GM23338 (cell line): ENCODE results near the gene VBP1. TPM values are rescaled to one million over a fixed set of nuclear protein-coding genes. Genes with fewer than 3 reads are reported as not detected.
A peak's percentile ranks its signal among the peaks of the same experiment; 100 is the strongest.

Source experiments
- ATAC-seq: fragments of 200-7000 bp; cut with Tn5 transposase; 3 replicates; pipeline ENCODE4 v1.9.1; 2020
- DNase-seq: peaks from one replicate; pipeline ENCODE4 v3.0.0-alpha.2; 2015; ENCODE audit warnings: low spot score
- H2AFZ ChIP-seq: fragments of 200-600 bp; sonication (generic); 2 replicates; pipeline ENCODE4 v1.8.0; 2016; ENCODE audit warnings: antibody characterized with exemption, mild to moderate bottlenecking, moderate library complexity
- H3F3A ChIP-seq: fragments of 200-600 bp; sonication (generic); replicated peaks from 2 replicates; pipeline ENCODE4 v1.8.0; 2017; ENCODE audit warnings: antibody characterized with exemption, mixed run types, low read depth
- H3K27ac ChIP-seq: fragments of 200-600 bp; sonication (generic); 2 replicates; pipeline ENCODE4 v1.6.1; 2016; ENCODE audit warnings: low read depth
- H3K27me3 ChIP-seq: fragments of 200-600 bp; sonication (generic); 2 replicates; pipeline ENCODE4 v1.8.0; 2016; ENCODE audit warnings: mild to moderate bottlenecking, mixed run types, moderate library complexity; ENCODE audit not compliant: insufficient read depth
- H3K36me3 ChIP-seq: fragments of 200-600 bp; sonication (generic); 2 replicates; pipeline ENCODE4 v1.8.0; 2016; ENCODE audit warnings: mild to moderate bottlenecking; ENCODE audit not compliant: insufficient read depth
- H3K4me1 ChIP-seq: fragments of 200-600 bp; sonication (generic); 2 replicates; pipeline ENCODE4 v1.8.0; 2016; ENCODE audit warnings: mild to moderate bottlenecking, moderate library complexity; ENCODE audit not compliant: insufficient read depth
- H3K4me2 ChIP-seq: fragments of 200-600 bp; sonication (generic); 2 replicates; pipeline ENCODE4 v1.7.1; 2017; ENCODE audit warnings: mixed run types
- H3K4me3 ChIP-seq: fragments of 200-600 bp; sonication (generic); 2 replicates; pipeline ENCODE4 v1.6.1; 2016; ENCODE audit warnings: mixed run types
- H3K79me2 ChIP-seq: fragments of 200-600 bp; sonication (generic); replicated peaks from 2 replicates; pipeline ENCODE4 v1.8.0; 2017; ENCODE audit warnings: mild to moderate bottlenecking; ENCODE audit not compliant: insufficient read depth
- H3K9me2 ChIP-seq: fragments of 200-600 bp; sonication (generic); 2 replicates; pipeline ENCODE4 v1.8.0; 2017; ENCODE audit not compliant: insufficient read depth
- H4K20me1 ChIP-seq: fragments of 200-600 bp; sonication (generic); replicated peaks from 2 replicates; pipeline ENCODE4 v1.8.0; 2017; ENCODE audit warnings: mild to moderate bottlenecking; ENCODE audit not compliant: insufficient read depth
- H3K27ac Mint-ChIP-seq: 2 replicates; pipeline ENCODE4 v1.8.0; 2020; ENCODE audit warnings: inconsistent platforms, mild to moderate bottlenecking, moderate library complexity, mixed read lengths
- H3K27me3 Mint-ChIP-seq: 3 replicates; pipeline ENCODE4 v1.8.0; 2022; ENCODE audit warnings: low read depth, mild to moderate bottlenecking, moderate library complexity, mixed read lengths, inconsistent platforms; ENCODE audit not compliant: insufficient read depth, poor library complexity
- H3K36me3 Mint-ChIP-seq: 3 replicates; pipeline ENCODE4 v1.8.0; 2021; ENCODE audit warnings: low read depth, mild to moderate bottlenecking, inconsistent platforms, moderate library complexity, mixed read lengths
- H3K4me1 Mint-ChIP-seq: 3 replicates; pipeline ENCODE4 v1.8.0; 2020; ENCODE audit warnings: mild to moderate bottlenecking, inconsistent platforms, mixed read lengths
- H3K4me3 Mint-ChIP-seq: 3 replicates; pipeline ENCODE4 v1.8.0; 2021; ENCODE audit warnings: moderate library complexity, mild to moderate bottlenecking, inconsistent platforms, mixed read lengths
- H3K9me3 Mint-ChIP-seq: 3 replicates; pipeline ENCODE4 v1.8.0; 2020; ENCODE audit warnings: moderate library complexity, mild to moderate bottlenecking, inconsistent platforms, mixed read lengths
- CREB1 ChIP-seq: fragments of 250-450 bp; sonication (Bioruptor Pico); IDR thresholded peaks from 2 replicates; pipeline ENCODE4 v1.5.0; 2020; ENCODE audit warnings: low read depth, mild to moderate bottlenecking, moderate library complexity
- EZH2 ChIP-seq: fragments of 200-600 bp; sonication (generic); IDR thresholded peaks from one replicate; pipeline ENCODE4 v1.8.0; 2017; ENCODE audit warnings: antibody characterized with exemption, mild to moderate bottlenecking, low read depth; ENCODE audit not compliant: unreplicated experiment
- EZH2phosphoT487 ChIP-seq: fragments of 200-600 bp; sonication (generic); IDR thresholded peaks from one replicate; pipeline ENCODE4 v1.8.1; 2018; ENCODE audit warnings: antibody characterized with exemption; ENCODE audit not compliant: unreplicated experiment
- JUNB ChIP-seq: IDR thresholded peaks from one replicate; pipeline ENCODE4 v1.6.1; 2016; ENCODE audit warnings: antibody characterized with exemption; ENCODE audit not compliant: unreplicated experiment
- NANOG ChIP-seq: IDR thresholded peaks from 2 replicates; pipeline ENCODE4 v1.6.1; 2016; ENCODE audit warnings: antibody characterized with exemption, borderline replicate concordance
- POLR2AphosphoS5 ChIP-seq: IDR thresholded peaks from 2 replicates; pipeline ENCODE4 v1.6.1; 2016; ENCODE audit warnings: antibody characterized with exemption, low read depth
- STAT1 ChIP-seq: IDR thresholded peaks from one replicate; pipeline ENCODE4 v1.6.1; 2016; ENCODE audit warnings: antibody characterized with exemption; ENCODE audit not compliant: unreplicated experiment
- ZNF114 ChIP-seq: fragments of 250-450 bp; sonication (Bioruptor Pico); IDR thresholded peaks from 2 replicates; pipeline ENCODE4 v1.5.0; 2020; ENCODE audit warnings: mild to moderate bottlenecking, moderate library complexity
- ZNF331 ChIP-seq: fragments of 250-450 bp; sonication (Bioruptor Pico); IDR thresholded peaks from 2 replicates; pipeline ENCODE4 v1.5.0; 2020; ENCODE audit warnings: low read depth, mild to moderate bottlenecking, moderate library complexity
- polyA plus RNA-seq: library from polyadenylated mRNA; unstranded; fragments of >200 nt; fragmentation: Nextera tagmentation; extraction: Ambion mirVana; gene quantifications from 2 replicates; pipeline ENCODE4 v1.2.1, GENCODE V29; 2016
- total RNA-seq: library from RNA; depleted of rRNA; stranded (reverse); fragments of >200 nt; shearing (Covaris generic); gene quantifications from 2 replicates; pipeline ENCODE4 v1.2.3, GENCODE V29; 2014
- TF ChIP-seq, protein P1 (sequence below), 2 experiments: fragments of 200-600 bp in 1 of 2; sonication (generic) in 1 of 2; conservative IDR thresholded peaks; 2 replicates each; pipeline versions ENCODE4 v1.5.1 to v1.6.1; 2016 to 2017; ENCODE audit warnings: antibody characterized with exemption in 2 of 2, low read depth in 2 of 2, mild to moderate bottlenecking in 2 of 2, moderate library complexity in 1 of 2
- TF ChIP-seq, protein P2 (sequence below): fragments of 250-450 bp; sonication (Bioruptor Pico); IDR thresholded peaks from 2 replicates; pipeline ENCODE4 v1.5.0; 2020; ENCODE audit warnings: mild to moderate bottlenecking, moderate library complexity
- TF ChIP-seq, protein P3 (sequence below): IDR thresholded peaks from 2 replicates; pipeline ENCODE4 v1.6.1; 2016; ENCODE audit warnings: antibody characterized with exemption

Gene VBP1
- total and polyA plus RNA-seq, 2 experiments from 2014 or later: 62.5 to 84.4 TPM

DNA sequence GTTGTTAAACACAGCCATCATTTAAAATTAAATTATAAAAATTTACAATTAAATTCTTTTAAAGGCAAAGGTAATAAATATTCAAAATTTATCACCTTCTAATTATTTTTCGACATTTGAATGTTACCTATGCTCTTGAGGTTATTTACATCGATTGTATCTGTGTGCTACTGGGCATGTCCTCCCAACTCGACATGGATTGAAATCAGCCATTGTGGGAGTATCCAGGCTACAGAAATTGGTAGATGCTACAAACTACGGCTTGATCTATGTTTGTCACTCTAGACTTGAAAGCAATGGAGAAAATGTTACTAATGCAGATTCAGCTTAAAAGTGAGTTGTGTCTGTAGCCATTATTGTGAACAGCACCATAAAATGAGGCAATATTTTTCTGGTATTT is 2.5 kb upstream of the VBP1 start (continued):
- TF ChIP-seq, protein P1, sequence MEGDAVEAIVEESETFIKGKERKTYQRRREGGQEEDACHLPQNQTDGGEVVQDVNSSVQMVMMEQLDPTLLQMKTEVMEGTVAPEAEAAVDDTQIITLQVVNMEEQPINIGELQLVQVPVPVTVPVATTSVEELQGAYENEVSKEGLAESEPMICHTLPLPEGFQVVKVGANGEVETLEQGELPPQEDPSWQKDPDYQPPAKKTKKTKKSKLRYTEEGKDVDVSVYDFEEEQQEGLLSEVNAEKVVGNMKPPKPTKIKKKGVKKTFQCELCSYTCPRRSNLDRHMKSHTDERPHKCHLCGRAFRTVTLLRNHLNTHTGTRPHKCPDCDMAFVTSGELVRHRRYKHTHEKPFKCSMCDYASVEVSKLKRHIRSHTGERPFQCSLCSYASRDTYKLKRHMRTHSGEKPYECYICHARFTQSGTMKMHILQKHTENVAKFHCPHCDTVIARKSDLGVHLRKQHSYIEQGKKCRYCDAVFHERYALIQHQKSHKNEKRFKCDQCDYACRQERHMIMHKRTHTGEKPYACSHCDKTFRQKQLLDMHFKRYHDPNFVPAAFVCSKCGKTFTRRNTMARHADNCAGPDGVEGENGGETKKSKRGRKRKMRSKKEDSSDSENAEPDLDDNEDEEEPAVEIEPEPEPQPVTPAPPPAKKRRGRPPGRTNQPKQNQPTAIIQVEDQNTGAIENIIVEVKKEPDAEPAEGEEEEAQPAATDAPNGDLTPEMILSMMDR (conservative IDR thresholded peaks at IDR 0.05; ENCODE audit: low read depth in 2 of 2): no peak

DNA sequence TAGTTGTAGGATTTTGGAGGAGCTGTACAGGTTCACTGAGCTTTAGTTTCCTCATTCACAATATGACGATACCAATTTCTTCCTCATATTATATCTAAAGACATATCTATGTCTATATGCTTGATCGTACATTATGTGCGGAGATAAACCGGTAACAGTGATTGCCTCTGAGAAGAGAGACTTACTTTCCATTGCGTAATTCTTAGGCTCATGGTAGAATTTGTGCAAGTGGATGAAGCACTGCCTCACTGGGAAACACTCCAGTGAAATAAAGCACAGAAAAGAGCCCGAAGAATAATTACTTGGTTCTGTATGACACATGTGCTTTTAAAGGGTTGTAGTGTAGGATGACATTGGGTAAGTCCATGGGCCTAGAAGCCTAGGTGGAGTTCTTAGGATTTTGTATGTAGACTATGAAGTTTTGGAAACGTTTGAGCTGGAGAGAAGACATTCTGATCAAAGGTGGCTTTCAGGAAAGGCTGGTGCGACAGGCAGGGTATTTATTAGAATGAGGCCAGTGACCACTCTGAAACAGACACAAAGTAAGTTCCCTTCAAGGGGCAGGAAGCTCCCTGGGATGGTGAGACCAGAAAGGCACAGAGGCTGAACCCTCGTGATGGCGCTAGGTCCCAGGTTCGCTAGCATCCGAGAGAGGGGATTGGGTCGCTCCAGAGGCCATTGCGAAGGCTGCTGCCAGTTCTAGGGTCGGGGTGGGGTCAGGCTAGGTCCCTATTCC is 649 bp upstream of the VBP1 start:
- Mint-ChIP-seq H3K9me3 (no peaks in the 10 kb centered on the region), H3K36me3 (peaks cover 4% of the 10 kb centered on the region; the same call in 2 of the 3 replicates)
- TF ChIP-seq STAT1 (no peak), ZNF331 (CRISPR knock-in tag) (no peak), CREB1 (CRISPR knock-in tag) (no peak), ZNF114 (CRISPR knock-in tag) (no peak), NANOG (no peak), POLR2AphosphoS5 (no peak), JUNB (no peak), EZH2phosphoT487 (no peak), EZH2 (no peak)
- TF ChIP-seq, protein P2, sequence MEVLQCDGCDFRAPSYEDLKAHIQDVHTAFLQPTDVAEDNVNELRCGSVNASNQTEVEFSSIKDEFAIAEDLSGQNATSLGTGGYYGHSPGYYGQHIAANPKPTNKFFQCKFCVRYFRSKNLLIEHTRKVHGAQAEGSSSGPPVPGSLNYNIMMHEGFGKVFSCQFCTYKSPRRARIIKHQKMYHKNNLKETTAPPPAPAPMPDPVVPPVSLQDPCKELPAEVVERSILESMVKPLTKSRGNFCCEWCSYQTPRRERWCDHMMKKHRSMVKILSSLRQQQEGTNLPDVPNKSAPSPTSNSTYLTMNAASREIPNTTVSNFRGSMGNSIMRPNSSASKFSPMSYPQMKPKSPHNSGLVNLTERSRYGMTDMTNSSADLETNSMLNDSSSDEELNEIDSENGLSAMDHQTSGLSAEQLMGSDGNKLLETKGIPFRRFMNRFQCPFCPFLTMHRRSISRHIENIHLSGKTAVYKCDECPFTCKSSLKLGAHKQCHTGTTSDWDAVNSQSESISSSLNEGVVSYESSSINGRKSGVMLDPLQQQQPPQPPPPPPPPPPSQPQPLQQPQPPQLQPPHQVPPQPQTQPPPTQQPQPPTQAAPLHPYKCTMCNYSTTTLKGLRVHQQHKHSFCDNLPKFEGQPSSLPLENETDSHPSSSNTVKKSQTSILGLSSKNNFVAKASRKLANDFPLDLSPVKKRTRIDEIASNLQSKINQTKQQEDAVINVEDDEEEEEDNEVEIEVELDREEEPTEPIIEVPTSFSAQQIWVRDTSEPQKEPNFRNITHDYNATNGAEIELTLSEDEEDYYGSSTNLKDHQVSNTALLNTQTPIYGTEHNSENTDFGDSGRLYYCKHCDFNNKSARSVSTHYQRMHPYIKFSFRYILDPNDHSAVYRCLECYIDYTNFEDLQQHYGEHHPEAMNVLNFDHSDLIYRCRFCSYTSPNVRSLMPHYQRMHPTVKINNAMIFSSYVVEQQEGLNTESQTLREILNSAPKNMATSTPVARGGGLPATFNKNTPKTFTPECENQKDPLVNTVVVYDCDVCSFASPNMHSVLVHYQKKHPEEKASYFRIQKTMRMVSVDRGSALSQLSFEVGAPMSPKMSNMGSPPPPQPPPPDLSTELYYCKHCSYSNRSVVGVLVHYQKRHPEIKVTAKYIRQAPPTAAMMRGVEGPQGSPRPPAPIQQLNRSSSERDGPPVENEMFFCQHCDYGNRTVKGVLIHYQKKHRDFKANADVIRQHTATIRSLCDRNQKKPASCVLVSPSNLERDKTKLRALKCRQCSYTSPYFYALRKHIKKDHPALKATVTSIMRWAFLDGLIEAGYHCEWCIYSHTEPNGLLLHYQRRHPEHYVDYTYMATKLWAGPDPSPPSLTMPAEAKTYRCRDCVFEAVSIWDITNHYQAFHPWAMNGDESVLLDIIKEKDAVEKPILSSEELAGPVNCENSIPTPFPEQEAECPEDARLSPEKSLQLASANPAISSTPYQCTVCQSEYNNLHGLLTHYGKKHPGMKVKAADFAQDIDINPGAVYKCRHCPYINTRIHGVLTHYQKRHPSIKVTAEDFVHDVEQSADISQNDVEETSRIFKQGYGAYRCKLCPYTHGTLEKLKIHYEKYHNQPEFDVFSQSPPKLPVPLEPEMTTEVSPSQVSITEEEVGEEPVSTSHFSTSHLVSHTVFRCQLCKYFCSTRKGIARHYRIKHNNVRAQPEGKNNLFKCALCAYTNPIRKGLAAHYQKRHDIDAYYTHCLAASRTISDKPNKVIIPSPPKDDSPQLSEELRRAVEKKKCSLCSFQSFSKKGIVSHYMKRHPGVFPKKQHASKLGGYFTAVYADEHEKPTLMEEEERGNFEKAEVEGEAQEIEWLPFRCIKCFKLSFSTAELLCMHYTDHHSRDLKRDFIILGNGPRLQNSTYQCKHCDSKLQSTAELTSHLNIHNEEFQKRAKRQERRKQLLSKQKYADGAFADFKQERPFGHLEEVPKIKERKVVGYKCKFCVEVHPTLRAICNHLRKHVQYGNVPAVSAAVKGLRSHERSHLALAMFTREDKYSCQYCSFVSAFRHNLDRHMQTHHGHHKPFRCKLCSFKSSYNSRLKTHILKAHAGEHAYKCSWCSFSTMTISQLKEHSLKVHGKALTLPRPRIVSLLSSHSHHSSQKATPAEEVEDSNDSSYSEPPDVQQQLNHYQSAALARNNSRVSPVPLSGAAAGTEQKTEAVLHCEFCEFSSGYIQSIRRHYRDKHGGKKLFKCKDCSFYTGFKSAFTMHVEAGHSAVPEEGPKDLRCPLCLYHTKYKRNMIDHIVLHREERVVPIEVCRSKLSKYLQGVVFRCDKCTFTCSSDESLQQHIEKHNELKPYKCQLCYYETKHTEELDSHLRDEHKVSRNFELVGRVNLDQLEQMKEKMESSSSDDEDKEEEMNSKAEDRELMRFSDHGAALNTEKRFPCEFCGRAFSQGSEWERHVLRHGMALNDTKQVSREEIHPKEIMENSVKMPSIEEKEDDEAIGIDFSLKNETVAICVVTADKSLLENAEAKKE (CRISPR knock-in tag): no peak
- TF ChIP-seq, protein P1 (conservative IDR thresholded peaks at IDR 0.05; ENCODE audit: low read depth in 2 of 2): no peak
- TF ChIP-seq, protein P3, sequence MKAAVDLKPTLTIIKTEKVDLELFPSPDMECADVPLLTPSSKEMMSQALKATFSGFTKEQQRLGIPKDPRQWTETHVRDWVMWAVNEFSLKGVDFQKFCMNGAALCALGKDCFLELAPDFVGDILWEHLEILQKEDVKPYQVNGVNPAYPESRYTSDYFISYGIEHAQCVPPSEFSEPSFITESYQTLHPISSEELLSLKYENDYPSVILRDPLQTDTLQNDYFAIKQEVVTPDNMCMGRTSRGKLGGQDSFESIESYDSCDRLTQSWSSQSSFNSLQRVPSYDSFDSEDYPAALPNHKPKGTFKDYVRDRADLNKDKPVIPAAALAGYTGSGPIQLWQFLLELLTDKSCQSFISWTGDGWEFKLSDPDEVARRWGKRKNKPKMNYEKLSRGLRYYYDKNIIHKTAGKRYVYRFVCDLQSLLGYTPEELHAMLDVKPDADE: no peak

More for the DNA sequence above, 649 bp upstream of the VBP1 start:
- Mint-ChIP-seq H3K4me1 (peaks cover 12% of the 10 kb centered on the region; the same call in 1 of the 3 replicates), H3K4me3 (peak overlapping the region; percentile 99), H3K27ac (no peak overlapping the region), H3K27me3 (no peaks in the 10 kb centered on the region)
- Histone ChIP-seq H3K4me3 (peak overlapping the region; percentile 61), H3K79me2 (peaks cover 36% of the 10 kb centered on the region), H3K27ac (no peak overlapping the region), H2AFZ (peak overlapping the region; percentile 80; the same call in 1 of the 2 replicates), H3K9me2 (no peaks in the 10 kb centered on the region), H4K20me1 (peaks cover 3% of the 10 kb centered on the region; the same call in 1 of the 2 replicates), H3K27me3 (peaks cover 14% of the 10 kb centered on the region; the same call in 1 of the 2 replicates), H3K4me2 (peak overlapping the region; percentile 79), H3K4me1 (0 out of 2 replicates have a peak, but pooled peaks cover 3% of the 10 kb centered on the region), H3K36me3 (no peaks in the 10 kb centered on the region; the same call in 1 of the 2 replicates), H3F3A (no peaks in the 10 kb centered on the region)
- ATAC-seq: no peak
- DNase-seq: no peak
